Measurements from ENCODE around the gene ITGAL.
A peak's percentile ranks its signal among the peaks of the same experiment; 100 is the strongest.

The ITGAL gene

GRCh38 chr16:30443631-30444030 is 28.9 kb upstream of the ITGAL start:
- no peak for TF ChIP-seq CTCF (IDR thresholded peaks at IDR 0.05; ENCODE audit: borderline replicate concordance, extremely low read depth, low read length, poor library complexity, severe bottlenecking)
- no peak for TF ChIP-seq EZH2 (IDR thresholded peaks at IDR 0.05; ENCODE audit: borderline replicate concordance, low read depth, low read length, severe bottlenecking)
- Histone ChIP-seq H2AFZ (ENCODE audit: low read depth, low read length) (no peak overlapping the region), H3K36me3 (ENCODE audit: insufficient read depth, low read length) (peaks cover 23% of the 10 kb centered on the region), H4K20me1 (ENCODE audit: insufficient read depth, low read length) (peaks cover 19% of the 10 kb centered on the region), H3K4me1 (ENCODE audit: insufficient read depth, low read length) (peaks cover 30% of the 10 kb centered on the region), H3K27me3 (ENCODE audit: insufficient read depth, low read length, poor library complexity) (no peaks in the 10 kb centered on the region), H3K9ac (ENCODE audit: low read depth, low read length) (peak overlapping the region; percentile 82; the same call in 1 of the 2 replicates), H3K4me3 (ENCODE audit: low read depth in 1 of 2, low read length in 2 of 2) (peak overlapping the region in 1 of 2 experiments; percentile 64; a peak in 2 of 4 replicates), H3K27ac (ENCODE audit: low read length) (no peak overlapping the region), H3K79me2 (ENCODE audit: insufficient read depth, low read length) (peaks cover 26% of the 10 kb centered on the region), H3K4me2 (ENCODE audit: insufficient read depth, low read length) (peak overlapping the region; percentile 80), H3K9me3 (ENCODE audit: insufficient read depth, low read length, severe bottlenecking) (no peaks in the 10 kb centered on the region)
- no peak for ATAC-seq (ENCODE audit: insufficient read depth, low read depth)
- no peak for DNase-seq

GRCh38 chr16:30444231-30445148 is 28.1 kb upstream of the ITGAL start:
- no peak for ATAC-seq (ENCODE audit: insufficient read depth, low read depth)
- peaks cover 19% of the 10 kb centered on the region for H4K20me1 ChIP-seq (ENCODE audit: insufficient read depth, low read length)
- H2AFZ ChIP-seq (ENCODE audit: low read depth, low read length) = no peak overlapping the region
- H3K36me3 ChIP-seq (ENCODE audit: insufficient read depth, low read length) = peaks cover 23% of the 10 kb centered on the region
- no peaks in the 10 kb centered on the region for H3K9me3 ChIP-seq (ENCODE audit: insufficient read depth, low read length, severe bottlenecking)
- peak overlapping the region; percentile 85 for H3K27ac ChIP-seq (ENCODE audit: low read length)
- H3K4me1 ChIP-seq (ENCODE audit: insufficient read depth, low read length) = peaks cover 30% of the 10 kb centered on the region
- peaks cover 26% of the 10 kb centered on the region for H3K79me2 ChIP-seq (ENCODE audit: insufficient read depth, low read length)
- TF ChIP-seq EZH2 (IDR thresholded peaks at IDR 0.05; ENCODE audit: borderline replicate concordance, low read depth, low read length, severe bottlenecking) = no peak
- TF ChIP-seq CTCF (IDR thresholded peaks at IDR 0.05; ENCODE audit: borderline replicate concordance, extremely low read depth, low read length, poor library complexity, severe bottlenecking) = no peak
- H3K4me2 ChIP-seq (ENCODE audit: insufficient read depth, low read length) = peak overlapping the region; percentile 80
- H3K27me3 ChIP-seq (ENCODE audit: insufficient read depth, low read length, poor library complexity) = no peaks in the 10 kb centered on the region
- H3K4me3 ChIP-seq (ENCODE audit: low read depth in 1 of 2, low read length in 2 of 2) = peak overlapping the region; percentile 64 to 76; a peak in 3 of 4 replicates
- no peak for DNase-seq
- H3K9ac ChIP-seq (ENCODE audit: low read depth, low read length) = peak overlapping the region; percentile 82

- peak overlapping the region; percentile 87 for H2AFZ ChIP-seq (ENCODE audit: low read depth, low read length)
- TF ChIP-seq EZH2 (IDR thresholded peaks at IDR 0.05; ENCODE audit: borderline replicate concordance, low read depth, low read length, severe bottlenecking) (no peak), CTCF (IDR thresholded peaks at IDR 0.05; ENCODE audit: borderline replicate concordance, extremely low read depth, low read length, poor library complexity, severe bottlenecking) (no peak)
Observed at GRCh38 chr16:30445149-30445407, 27.5 kb upstream of the ITGAL start.

More at GRCh38 chr16:30445149-30445407, 27.5 kb upstream of the ITGAL start:
- Histone ChIP-seq H3K4me3 (ENCODE audit: low read depth in 1 of 2, low read length in 2 of 2) (peak overlapping the region; percentile 64 to 76), H3K4me1 (ENCODE audit: insufficient read depth, low read length) (peaks cover 30% of the 10 kb centered on the region), H4K20me1 (ENCODE audit: insufficient read depth, low read length) (peaks cover 19% of the 10 kb centered on the region), H3K9ac (ENCODE audit: low read depth, low read length) (peak overlapping the region; percentile 82), H3K9me3 (ENCODE audit: insufficient read depth, low read length, severe bottlenecking) (no peaks in the 10 kb centered on the region), H3K27me3 (ENCODE audit: insufficient read depth, low read length, poor library complexity) (no peaks in the 10 kb centered on the region), H3K36me3 (ENCODE audit: insufficient read depth, low read length) (peaks cover 23% of the 10 kb centered on the region), H3K79me2 (ENCODE audit: insufficient read depth, low read length) (peaks cover 26% of the 10 kb centered on the region), H3K4me2 (ENCODE audit: insufficient read depth, low read length) (peak overlapping the region; percentile 80), H3K27ac (ENCODE audit: low read length) (peak overlapping the region; percentile 85)
- DNase-seq = no peak
- ATAC-seq (ENCODE audit: insufficient read depth, low read depth) = peak; percentile 34; the same call in 2 of the 3 replicates
